ENCODE results near the gene ATAD3A.
"Not testable (repeated sequence)": the region's sequence is repeated elsewhere in the genome, so short reads cannot be mapped to it uniquely, and the experiment has no call there.

GRCh38 chr1:1484976-1485750 is 26.8 kb upstream of the ATAD3A start:
- TF ChIP-seq EZH2phosphoT487 (conservative IDR thresholded peaks at IDR 0.05; ENCODE audit: low read length); CTCF (IDR thresholded peaks at IDR 0.05; ENCODE audit: insufficient read depth, low read length, poor library complexity, severe bottlenecking): not testable (repeated sequence)

Measured in SU-DHL-6 (cell line).